Measurements from ENCODE around the gene OSBPL2. TPM values are rescaled to one million over a fixed set of nuclear protein-coding genes. Genes with fewer than 3 reads are reported as not detected.
A peak's percentile ranks its signal among the peaks of the same experiment; 100 is the strongest.

OSBPL2 gene
- total and polyA plus RNA-seq, 4 experiments from 2014 or later: 14.8 to 84.4 (median 49.1) TPM

DNA sequence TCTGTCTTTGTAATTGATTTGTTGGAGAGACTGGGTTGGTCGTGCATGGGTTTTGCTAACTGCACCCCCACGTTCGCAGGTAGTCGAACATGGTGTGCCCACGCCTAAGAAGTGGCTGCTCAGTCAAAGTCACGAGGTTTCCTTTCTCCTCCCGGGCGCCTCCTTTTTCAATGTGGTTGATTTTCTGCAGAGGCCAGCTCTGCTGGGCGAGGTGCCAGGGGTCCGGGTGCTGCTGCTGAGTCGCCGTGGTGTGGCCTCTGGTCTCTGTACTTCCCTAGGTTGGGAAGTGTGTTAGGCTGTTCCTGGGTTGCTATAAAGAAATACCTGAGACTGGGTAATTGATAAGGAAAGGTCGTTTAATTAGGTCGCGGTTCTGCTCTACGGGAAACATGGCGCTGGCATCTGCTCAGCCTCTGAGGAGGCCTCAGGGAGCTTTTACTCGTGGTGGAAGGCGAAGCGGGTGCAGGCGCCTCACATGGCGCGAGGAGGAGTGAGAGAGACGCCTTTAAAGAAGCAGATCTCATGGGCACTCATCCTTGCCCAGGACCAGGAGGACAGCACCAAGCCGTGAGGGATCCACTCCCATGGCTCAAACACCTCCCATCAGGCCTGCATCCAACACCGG is 14.1 kb downstream of the OSBPL2 start:
- H3K4me1 Mint-ChIP-seq: peaks cover 9 to 40% (median 14%) of the 10 kb centered on the region in 4 donors
- no peaks in the 10 kb centered on the region for H3K9me3 Mint-ChIP-seq
- H3K27me3 Mint-ChIP-seq: no peaks in the 10 kb centered on the region
- DNase-seq: no peak
- H3K36me3 Mint-ChIP-seq: peaks cover 5 to 26% of the 10 kb centered on the region in 2 donors
- Histone ChIP-seq H3K27ac (ENCODE audit: low read depth, low read length) (no peak overlapping the region), H3K9me3 (ENCODE audit: control insufficient read depth in 1 of 2, low read length in 2 of 2) (no peaks in the 10 kb centered on the region), H3K4me3 (ENCODE audit: low read length in 2 of 2) (no peak overlapping the region), H3K4me1 (ENCODE audit: insufficient read depth, low read length) (peaks cover 5% of the 10 kb centered on the region), H3K36me3 (ENCODE audit: insufficient read depth, low read length) (peaks cover 14% of the 10 kb centered on the region), H3K27me3 (ENCODE audit: insufficient read depth, low read length) (no peaks in the 10 kb centered on the region)
- POLR2A ChIA-PET (ENCODE audit: partially characterized antibody): no interaction called here
- intact Hi-C loops (cut with micrococcal nuclease): no loop called here
- no peak overlapping the region for H3K27ac Mint-ChIP-seq
- CTCF ChIA-PET (ENCODE audit: partially characterized antibody): no interaction called here
- no peak overlapping the region for H3K4me3 Mint-ChIP-seq

DNA sequence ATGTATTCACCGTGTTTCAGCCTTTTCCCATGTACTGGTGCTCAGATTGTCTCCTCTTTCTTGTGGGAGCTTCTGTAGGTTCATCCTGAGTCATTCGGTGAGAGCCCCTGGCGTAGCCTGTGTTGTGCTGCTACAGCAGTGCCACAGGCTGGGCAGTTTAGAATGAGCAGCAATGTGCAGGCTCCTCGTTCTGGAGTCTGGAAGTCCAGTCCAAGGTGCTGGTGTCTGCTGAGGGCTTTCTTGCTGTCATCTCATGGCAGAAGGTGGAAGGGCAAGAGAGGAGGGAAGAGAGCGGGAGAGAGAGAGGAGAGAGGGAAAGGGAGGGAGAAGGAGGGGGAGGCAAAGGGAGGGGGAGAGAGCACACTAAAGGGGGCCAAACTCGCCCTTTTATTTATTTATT is 15.1 kb downstream of the OSBPL2 start:
- Mint-ChIP-seq H3K27ac (peak overlapping the region in 2 of 7 donors; percentile 38 to 73), H3K27me3 (no peaks in the 10 kb centered on the region), H3K4me3 (no peak overlapping the region), H3K36me3 (peaks cover 5 to 29% of the 10 kb centered on the region in 2 donors), H3K9me3 (no peaks in the 10 kb centered on the region), H3K4me1 (peaks cover 9 to 40% (median 14%) of the 10 kb centered on the region in 4 donors)
- peaks cover 20% of the 10 kb centered on the region for H3K36me3 ChIP-seq (ENCODE audit: insufficient read depth, low read length)
- H3K27me3 ChIP-seq (ENCODE audit: insufficient read depth, low read length): no peaks in the 10 kb centered on the region
- intact Hi-C loops (cut with micrococcal nuclease): no loop called here
- no peak for DNase-seq
- no peak overlapping the region for H3K27ac ChIP-seq (ENCODE audit: low read depth, low read length)
- no peaks in the 10 kb centered on the region for H3K9me3 ChIP-seq (ENCODE audit: control insufficient read depth in 1 of 2, low read length in 2 of 2)
- POLR2A ChIA-PET (ENCODE audit: partially characterized antibody): no interaction called here
- CTCF ChIA-PET (ENCODE audit: partially characterized antibody): no interaction called here
- H3K4me1 ChIP-seq (ENCODE audit: insufficient read depth, low read length): peaks cover 5% of the 10 kb centered on the region
- H3K4me3 ChIP-seq (ENCODE audit: low read length in 2 of 2): no peak overlapping the region

DNA sequence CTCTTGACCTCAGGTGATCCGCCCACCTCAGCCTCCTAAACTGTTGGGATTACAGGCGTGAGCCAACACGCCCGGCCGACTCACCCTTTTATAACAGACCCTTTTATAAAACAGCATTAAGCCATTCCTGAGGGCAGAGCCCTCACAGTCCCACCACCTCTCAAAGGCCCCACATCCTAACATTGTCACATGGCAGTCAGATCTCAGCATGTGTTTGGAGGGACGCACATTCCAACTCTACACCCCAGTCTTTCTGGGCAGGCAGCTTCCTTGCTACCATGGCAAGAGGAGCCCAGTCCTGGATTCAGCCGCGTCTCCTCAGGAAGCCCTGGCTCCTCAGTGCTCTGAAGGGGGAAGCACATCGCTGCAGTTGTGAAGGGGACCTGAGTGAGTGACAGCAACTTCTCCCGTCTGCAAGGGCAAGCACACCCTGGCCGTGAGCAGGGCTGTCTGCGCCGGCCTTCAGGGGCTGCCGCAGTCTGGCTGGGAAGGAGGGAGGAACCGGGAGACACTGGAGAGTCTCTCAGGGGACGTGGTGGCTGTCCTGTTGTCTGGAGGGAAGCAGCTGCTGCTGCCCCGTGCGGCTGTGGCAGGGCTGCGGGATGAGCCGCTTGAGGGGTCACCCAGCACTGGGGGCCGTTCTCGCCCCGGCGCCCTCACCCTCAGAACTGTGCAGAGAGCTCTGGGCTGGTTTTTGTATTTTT is 15.9 kb downstream of the OSBPL2 start:
- Mint-ChIP-seq H3K9me3 (no peaks in the 10 kb centered on the region), H3K4me1 (peaks cover 9 to 35% (median 14%) of the 10 kb centered on the region in 4 donors), H3K4me3 (no peak overlapping the region), H3K27ac (peak overlapping the region in 1 of 7 donors; percentile 9), H3K36me3 (peaks cover 8 to 33% of the 10 kb centered on the region in 2 donors), H3K27me3 (no peaks in the 10 kb centered on the region)
- intact Hi-C loops (cut with micrococcal nuclease): no loop called here
- Histone ChIP-seq H3K27me3 (ENCODE audit: insufficient read depth, low read length) (no peaks in the 10 kb centered on the region), H3K4me3 (ENCODE audit: low read length in 2 of 2) (no peak overlapping the region), H3K27ac (ENCODE audit: low read depth, low read length) (no peak overlapping the region), H3K4me1 (ENCODE audit: insufficient read depth, low read length) (peaks cover 5% of the 10 kb centered on the region), H3K36me3 (ENCODE audit: insufficient read depth, low read length) (peaks cover 26% of the 10 kb centered on the region), H3K9me3 (ENCODE audit: control insufficient read depth in 1 of 2, low read length in 2 of 2) (no peaks in the 10 kb centered on the region)
- ChIA-PET POLR2A (ENCODE audit: partially characterized antibody) (no interaction called here), CTCF (ENCODE audit: partially characterized antibody) (no interaction called here)
- DNase-seq: no peak

DNA sequence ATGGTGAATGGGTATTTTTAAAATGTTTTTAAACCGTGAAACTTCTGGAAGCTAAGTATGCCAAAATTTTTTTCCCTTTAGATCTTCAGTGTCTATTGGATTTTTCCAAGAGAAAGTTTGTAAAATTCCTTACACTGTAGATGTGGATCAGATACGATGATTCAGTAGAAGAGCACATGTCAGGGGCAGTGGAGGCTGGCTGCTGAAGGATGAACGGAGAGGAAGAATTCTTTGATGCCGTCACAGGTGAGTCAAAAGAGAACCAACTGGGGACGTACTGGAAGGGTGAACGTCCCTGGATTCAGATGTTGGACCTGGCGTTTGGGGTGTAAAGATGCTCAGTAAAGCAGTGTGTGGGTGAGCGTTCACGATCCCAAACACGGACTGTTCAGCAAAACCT is 17.7 kb downstream of the OSBPL2 start:
- no peak overlapping the region for H3K27ac ChIP-seq (ENCODE audit: low read depth, low read length)
- POLR2A ChIA-PET (ENCODE audit: partially characterized antibody): no interaction called here
- H3K36me3 ChIP-seq (ENCODE audit: insufficient read depth, low read length): peaks cover 43% of the 10 kb centered on the region
- Mint-ChIP-seq H3K27me3 (no peaks in the 10 kb centered on the region), H3K27ac (no peak overlapping the region), H3K36me3 (peaks cover 17 to 45% of the 10 kb centered on the region in 2 donors), H3K4me3 (no peak overlapping the region), H3K4me1 (peaks cover 5 to 24% (median 7%) of the 10 kb centered on the region in 4 donors), H3K9me3 (no peaks in the 10 kb centered on the region)
- no peaks in the 10 kb centered on the region for H3K4me1 ChIP-seq (ENCODE audit: insufficient read depth, low read length)
- H3K9me3 ChIP-seq (ENCODE audit: control insufficient read depth in 1 of 2, low read length in 2 of 2): no peaks in the 10 kb centered on the region
- H3K4me3 ChIP-seq (ENCODE audit: low read length in 2 of 2): no peak overlapping the region
- intact Hi-C loops (cut with micrococcal nuclease): no loop called here
- CTCF ChIA-PET (ENCODE audit: partially characterized antibody): no interaction called here
- H3K27me3 ChIP-seq (ENCODE audit: insufficient read depth, low read length): no peaks in the 10 kb centered on the region
- DNase-seq: no peak

DNA sequence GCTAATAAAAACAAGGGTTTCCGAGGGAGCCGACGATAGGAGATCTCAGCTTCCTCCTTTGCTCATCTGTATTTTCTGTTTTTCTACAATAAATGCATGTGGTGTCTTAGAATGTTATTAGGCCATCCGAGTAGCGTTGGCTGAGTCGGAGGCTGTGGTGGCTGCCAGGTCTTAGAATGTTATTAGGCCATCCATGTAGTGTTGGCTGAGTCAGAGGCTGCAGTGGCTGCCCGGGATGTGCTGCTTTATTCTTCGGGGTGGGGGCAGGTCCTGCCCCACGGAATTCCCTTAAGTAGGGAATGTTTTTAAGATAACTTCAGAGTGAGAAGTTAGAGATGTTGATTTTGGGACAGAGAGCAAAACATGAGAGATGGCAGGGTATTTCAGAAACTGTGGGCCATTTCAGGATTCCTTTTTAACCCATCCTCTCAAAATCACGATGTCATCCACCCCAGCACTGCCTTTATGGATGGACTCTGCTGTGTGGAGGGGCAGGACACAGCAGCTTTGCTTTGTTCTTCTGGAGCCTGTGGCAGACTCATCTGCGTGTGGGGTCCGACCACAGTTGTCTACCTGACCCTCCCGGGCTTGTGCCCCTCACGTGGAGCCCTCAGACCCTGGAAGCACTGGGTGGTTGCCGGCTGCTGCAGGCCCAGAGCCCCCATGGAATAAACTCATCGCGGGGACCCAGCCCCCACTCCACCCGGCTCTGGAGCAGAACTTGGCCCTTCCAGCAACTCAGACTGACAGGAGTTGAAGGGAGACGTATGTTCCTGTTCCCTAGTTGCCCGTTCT is 20.4 kb downstream of the OSBPL2 start:
- Mint-ChIP-seq H3K27me3 (no peaks in the 10 kb centered on the region), H3K9me3 (no peaks in the 10 kb centered on the region), H3K4me1 (peaks cover 0 to 6% (median 5%) of the 10 kb centered on the region in 4 donors), H3K4me3 (no peak overlapping the region), H3K27ac (no peak overlapping the region), H3K36me3 (peaks cover 17 to 55% of the 10 kb centered on the region in 2 donors)
- no peaks in the 10 kb centered on the region for H3K4me1 ChIP-seq (ENCODE audit: insufficient read depth, low read length)
- ChIA-PET POLR2A (ENCODE audit: partially characterized antibody) (no interaction called here), CTCF (ENCODE audit: partially characterized antibody) (no interaction called here)
- no peaks in the 10 kb centered on the region for H3K9me3 ChIP-seq (ENCODE audit: control insufficient read depth in 1 of 2, low read length in 2 of 2)
- H3K4me3 ChIP-seq (ENCODE audit: low read length in 2 of 2): no peak overlapping the region
- intact Hi-C loops (cut with micrococcal nuclease): no loop called here
- peaks cover 55% of the 10 kb centered on the region for H3K36me3 ChIP-seq (ENCODE audit: insufficient read depth, low read length)
- H3K27me3 ChIP-seq (ENCODE audit: insufficient read depth, low read length): no peaks in the 10 kb centered on the region
- DNase-seq: no peak
- H3K27ac ChIP-seq (ENCODE audit: low read depth, low read length): no peak overlapping the region

DNA sequence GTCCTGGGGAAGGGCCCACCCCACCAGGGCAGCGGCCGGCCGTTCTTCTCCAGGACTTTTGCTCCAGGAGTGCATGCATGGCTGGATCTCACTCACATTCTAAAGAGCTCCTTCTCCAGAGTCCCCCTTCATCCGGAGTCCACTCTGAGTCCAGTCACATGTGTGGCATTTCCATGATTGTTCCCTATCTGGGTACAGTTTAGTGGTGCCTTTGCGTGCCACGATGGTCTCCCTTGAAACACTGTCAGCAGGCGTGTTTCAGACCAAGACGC is 20.9 kb downstream of the OSBPL2 start:
- CTCF ChIA-PET (ENCODE audit: partially characterized antibody): no interaction called here

DNA sequence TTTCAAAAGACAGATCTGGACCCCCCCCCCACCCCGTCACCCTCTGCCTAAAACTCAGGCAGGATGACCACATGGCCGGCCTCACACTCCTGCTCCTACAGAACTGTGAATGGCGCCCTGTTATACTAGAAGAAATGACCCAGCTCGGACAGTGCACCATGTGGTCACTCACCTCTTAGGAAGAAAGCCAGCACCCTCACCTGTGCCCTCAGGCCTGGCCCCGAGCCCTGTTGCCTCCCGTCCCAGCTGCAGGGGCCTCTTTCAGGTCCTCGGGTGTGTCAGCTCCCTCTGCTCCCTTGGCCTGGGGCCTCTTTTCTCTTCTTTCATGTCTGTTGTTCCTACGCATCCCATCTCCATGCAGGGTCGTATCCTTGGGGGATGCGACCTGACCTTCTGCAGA is 23.7 kb downstream of the OSBPL2 start:
- CTCF ChIA-PET (ENCODE audit: partially characterized antibody): no interaction called here
- Mint-ChIP-seq H3K9me3 (peaks cover 0 to 2% (median 0%) of the 10 kb centered on the region in 8 donors), H3K36me3 (peaks cover 34 to 52% of the 10 kb centered on the region in 2 donors), H3K27ac (no peak overlapping the region), H3K4me3 (no peak overlapping the region), H3K27me3 (no peaks in the 10 kb centered on the region), H3K4me1 (peaks cover 0 to 1% (median under 1%) of the 10 kb centered on the region in 4 donors)
- POLR2A ChIA-PET (ENCODE audit: partially characterized antibody): no interaction called here
- H3K9me3 ChIP-seq (ENCODE audit: control insufficient read depth in 1 of 2, low read length in 2 of 2): no peaks in the 10 kb centered on the region
- no peak for DNase-seq
- H3K4me1 ChIP-seq (ENCODE audit: insufficient read depth, low read length): no peaks in the 10 kb centered on the region
- no peak overlapping the region for H3K27ac ChIP-seq (ENCODE audit: low read depth, low read length)
- intact Hi-C loops (cut with micrococcal nuclease): no loop called here
- H3K27me3 ChIP-seq (ENCODE audit: insufficient read depth, low read length): no peaks in the 10 kb centered on the region
- peaks cover 51% of the 10 kb centered on the region for H3K36me3 ChIP-seq (ENCODE audit: insufficient read depth, low read length)
- H3K4me3 ChIP-seq (ENCODE audit: low read length in 2 of 2): no peak overlapping the region

More for the DNA sequence above, 20.9 kb downstream of the OSBPL2 start:
- no peaks in the 10 kb centered on the region for H3K4me1 ChIP-seq (ENCODE audit: insufficient read depth, low read length)
- peaks cover 0 to 5% (median 2%) of the 10 kb centered on the region in 4 donors for H3K4me1 Mint-ChIP-seq
- no peaks in the 10 kb centered on the region for H3K9me3 ChIP-seq (ENCODE audit: control insufficient read depth in 1 of 2, low read length in 2 of 2)
- intact Hi-C loops (cut with micrococcal nuclease): no loop called here
- peaks cover 55% of the 10 kb centered on the region for H3K36me3 ChIP-seq (ENCODE audit: insufficient read depth, low read length)
- no peak overlapping the region for H3K27ac Mint-ChIP-seq
- H3K4me3 Mint-ChIP-seq: no peak overlapping the region
- peaks cover 19 to 54% of the 10 kb centered on the region in 2 donors for H3K36me3 Mint-ChIP-seq
- no peaks in the 10 kb centered on the region for H3K9me3 Mint-ChIP-seq
- H3K27me3 ChIP-seq (ENCODE audit: insufficient read depth, low read length): no peaks in the 10 kb centered on the region
- POLR2A ChIA-PET (ENCODE audit: partially characterized antibody): no interaction called here
- DNase-seq: no peak
- H3K4me3 ChIP-seq (ENCODE audit: low read length in 2 of 2): no peak overlapping the region
- no peak overlapping the region for H3K27ac ChIP-seq (ENCODE audit: low read depth, low read length)
- H3K27me3 Mint-ChIP-seq: no peaks in the 10 kb centered on the region

Data from CD4-positive, alpha-beta memory T cell (primary cell).